ENCODE data around the gene WNK2. TPM values are rescaled to one million over a fixed set of nuclear protein-coding genes. Genes with fewer than 3 reads are reported as not detected.

WNK2 gene
- total and polyA plus RNA-seq, 2 of the 4 experiments (the other 2 are of a cell fraction): not detected

DNA sequence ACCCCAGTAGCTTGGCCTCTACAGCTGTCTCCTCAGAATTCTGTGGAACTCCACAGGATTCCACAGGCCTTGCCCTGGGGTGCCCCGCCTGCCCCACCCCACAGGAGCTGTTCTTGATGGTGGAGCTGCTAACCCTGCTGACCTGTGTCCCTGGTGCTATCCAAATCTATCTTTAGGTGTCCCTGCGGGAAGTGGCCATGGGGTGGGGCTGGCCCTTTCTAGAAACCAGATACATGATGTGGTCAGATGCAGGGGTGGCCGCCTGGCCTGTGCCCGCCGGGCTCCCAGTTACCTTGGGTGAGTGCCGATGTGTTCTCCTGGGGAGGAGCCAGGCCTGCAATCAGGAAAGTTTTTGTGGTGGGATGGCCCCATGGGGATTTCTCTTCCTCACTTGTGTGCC is 34.2 kb downstream of the WNK2 start:
- Histone ChIP-seq H3K9me1 (ENCODE audit: insufficient read depth, low read length) (no peaks in the 10 kb centered on the region), H2AFZ (replicated peaks; ENCODE audit: low read length, poor library complexity) (no peak overlapping the region), H3K4me3 (ENCODE audit: insufficient read depth, low read depth, low read length) (no peak overlapping the region), H2BK20ac (ENCODE audit: low read depth, low read length) (no peak overlapping the region), H2BK5ac (ENCODE audit: low read depth, low read length, poor library complexity, severe bottlenecking) (no peak overlapping the region), H2AK5ac (ENCODE audit: low read depth, low read length) (no peak overlapping the region), H3K4ac (ENCODE audit: low read depth, low read length) (no peak overlapping the region), H3K27ac (ENCODE audit: insufficient read depth, low read length) (no peak overlapping the region), H2BK120ac (ENCODE audit: low read depth, low read length) (no peak overlapping the region), H2BK15ac (ENCODE audit: low read depth, low read length) (no peak overlapping the region), H3K4me1 (ENCODE audit: control insufficient read depth, insufficient read depth, low read length) (no peaks in the 10 kb centered on the region), H4K20me1 (ENCODE audit: insufficient read depth, low read length) (no peaks in the 10 kb centered on the region), H3K27me3 (ENCODE audit: control insufficient read depth, insufficient read depth, low read length) (no peaks in the 10 kb centered on the region; the same call in 1 of the 2 replicates), H3K9ac (ENCODE audit: low read depth, low read length) (no peak overlapping the region), H3K36me3 (ENCODE audit: control insufficient read depth, insufficient read depth, low read length) (no peaks in the 10 kb centered on the region), H4K5ac (ENCODE audit: low read depth, low read length) (no peak overlapping the region), H4K91ac (ENCODE audit: insufficient read depth, low read depth, low read length) (no peak overlapping the region), H3K23ac (ENCODE audit: low read depth, low read length) (no peak overlapping the region), H3K56ac (ENCODE audit: extremely low read depth, insufficient read depth, low read length) (no peak overlapping the region), H2AK9ac (replicated peaks; ENCODE audit: low read depth, low read length, poor library complexity) (no peak overlapping the region), H3K18ac (ENCODE audit: low read depth, low read length) (no peak overlapping the region), H3K4me2 (ENCODE audit: low read depth, low read length) (no peak overlapping the region), H3K79me1 (ENCODE audit: low read depth in 1 of 2, low read length in 2 of 2) (no peaks in the 10 kb centered on the region), H4K8ac (ENCODE audit: low read depth in 2 of 2, low read length in 2 of 2) (no peak overlapping the region), H3K9me3 (ENCODE audit: control insufficient read depth, insufficient read depth, low read length) (no peaks in the 10 kb centered on the region), H3K14ac (replicated peaks; ENCODE audit: low read depth, low read length) (no peak overlapping the region)
- ATAC-seq (ENCODE audit: low read depth): no peak
- TF ChIP-seq NFE2L2 (IDR thresholded peaks at IDR 0.05; ENCODE audit: low read depth, low read length): no peak
- TF ChIP-seq RFX5 (IDR thresholded peaks at IDR 0.05; ENCODE audit: low read depth, low read length): no peak
- no peak for TF ChIP-seq RAD21 (IDR thresholded peaks at IDR 0.05; ENCODE audit: low read length)
- no peak for TF ChIP-seq CEBPB (IDR thresholded peaks at IDR 0.05; ENCODE audit: low read depth, low read length)
- TF ChIP-seq, protein P1, sequence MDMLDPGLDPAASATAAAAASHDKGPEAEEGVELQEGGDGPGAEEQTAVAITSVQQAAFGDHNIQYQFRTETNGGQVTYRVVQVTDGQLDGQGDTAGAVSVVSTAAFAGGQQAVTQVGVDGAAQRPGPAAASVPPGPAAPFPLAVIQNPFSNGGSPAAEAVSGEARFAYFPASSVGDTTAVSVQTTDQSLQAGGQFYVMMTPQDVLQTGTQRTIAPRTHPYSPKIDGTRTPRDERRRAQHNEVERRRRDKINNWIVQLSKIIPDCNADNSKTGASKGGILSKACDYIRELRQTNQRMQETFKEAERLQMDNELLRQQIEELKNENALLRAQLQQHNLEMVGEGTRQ (IDR thresholded peaks at IDR 0.05; ENCODE audit: low read depth, low read length): no peak
- TF ChIP-seq BHLHE40 (IDR thresholded peaks at IDR 0.05; ENCODE audit: low read depth, low read length): no peak
- TF ChIP-seq, protein P2, sequence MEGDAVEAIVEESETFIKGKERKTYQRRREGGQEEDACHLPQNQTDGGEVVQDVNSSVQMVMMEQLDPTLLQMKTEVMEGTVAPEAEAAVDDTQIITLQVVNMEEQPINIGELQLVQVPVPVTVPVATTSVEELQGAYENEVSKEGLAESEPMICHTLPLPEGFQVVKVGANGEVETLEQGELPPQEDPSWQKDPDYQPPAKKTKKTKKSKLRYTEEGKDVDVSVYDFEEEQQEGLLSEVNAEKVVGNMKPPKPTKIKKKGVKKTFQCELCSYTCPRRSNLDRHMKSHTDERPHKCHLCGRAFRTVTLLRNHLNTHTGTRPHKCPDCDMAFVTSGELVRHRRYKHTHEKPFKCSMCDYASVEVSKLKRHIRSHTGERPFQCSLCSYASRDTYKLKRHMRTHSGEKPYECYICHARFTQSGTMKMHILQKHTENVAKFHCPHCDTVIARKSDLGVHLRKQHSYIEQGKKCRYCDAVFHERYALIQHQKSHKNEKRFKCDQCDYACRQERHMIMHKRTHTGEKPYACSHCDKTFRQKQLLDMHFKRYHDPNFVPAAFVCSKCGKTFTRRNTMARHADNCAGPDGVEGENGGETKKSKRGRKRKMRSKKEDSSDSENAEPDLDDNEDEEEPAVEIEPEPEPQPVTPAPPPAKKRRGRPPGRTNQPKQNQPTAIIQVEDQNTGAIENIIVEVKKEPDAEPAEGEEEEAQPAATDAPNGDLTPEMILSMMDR (conservative IDR thresholded peaks at IDR 0.05; ENCODE audit: low read depth, low read length): no peak
- no peak for TF ChIP-seq FOS (IDR thresholded peaks at IDR 0.05; ENCODE audit: low read depth, low read length)
- no peak for TF ChIP-seq MAZ (IDR thresholded peaks at IDR 0.05; ENCODE audit: borderline replicate concordance, low read depth, low read length)
- TF ChIP-seq ELK1 (IDR thresholded peaks at IDR 0.05; ENCODE audit: borderline replicate concordance, low read depth, low read length): no peak
- no peak for TF ChIP-seq MXI1 (IDR thresholded peaks at IDR 0.05; ENCODE audit: borderline replicate concordance, low read depth, low read length)
- TF ChIP-seq SMC3 (IDR thresholded peaks at IDR 0.05; ENCODE audit: low read depth, low read length): no peak
- no peak for TF ChIP-seq RCOR1 (IDR thresholded peaks at IDR 0.05; ENCODE audit: insufficient replicate concordance, low read length)
- no peak for TF ChIP-seq MAFK (IDR thresholded peaks at IDR 0.05; ENCODE audit: low read depth, low read length)
- TF ChIP-seq CHD1 (IDR thresholded peaks at IDR 0.05; ENCODE audit: low read depth, low read length): no peak
- DNase-seq: no peak
- no TSS peak for BruUV-seq (replicated peaks)
- dilution Hi-C loops (cut with HindIII; ENCODE audit: low sequenced_read_pairs, unreplicated experiment) (no loop called here), intact Hi-C loops (cut with micrococcal nuclease) (no loop called here), in situ Hi-C loops (cut with MboI; ENCODE audit: low sequenced_read_pairs) (no loop called here)
- ChIA-PET CTCF (no interaction called here), POLR2A (ENCODE audit: unreplicated experiment) (no interaction called here)
- 82% methylated on average over 5 of the region's 6 CpGs; no CpG with 5 or more reads in 1 of the 2 experiments for WGBS, 2 experiments (ENCODE audit: extremely low coverage in 2 of 2, insufficient read length in 1 of 2)

All from IMR-90 (cell line).